HG02981 (cell line): ENCODE data around the gene BTBD2.

Source experiments
- ATAC-seq: cut with Tn5 transposase; IDR thresholded peaks from one replicate; pipeline ENCODE4 v1.9.1; 2021; ENCODE audit warnings: mild to moderate bottlenecking, moderate library complexity; ENCODE audit not compliant: unreplicated experiment

BTBD2 gene

GRCh38 chr19:2050991-2051772 lies 35.7 kb upstream of the BTBD2 start, which contains the start of gene MKNK2:
Gene MKNK2, minus strand, starts transcription at chr19:2051244. Its CDS starts 393 bp downstream, at chr19:2050851.
- peak; percentile 49 for ATAC-seq

DNA sequence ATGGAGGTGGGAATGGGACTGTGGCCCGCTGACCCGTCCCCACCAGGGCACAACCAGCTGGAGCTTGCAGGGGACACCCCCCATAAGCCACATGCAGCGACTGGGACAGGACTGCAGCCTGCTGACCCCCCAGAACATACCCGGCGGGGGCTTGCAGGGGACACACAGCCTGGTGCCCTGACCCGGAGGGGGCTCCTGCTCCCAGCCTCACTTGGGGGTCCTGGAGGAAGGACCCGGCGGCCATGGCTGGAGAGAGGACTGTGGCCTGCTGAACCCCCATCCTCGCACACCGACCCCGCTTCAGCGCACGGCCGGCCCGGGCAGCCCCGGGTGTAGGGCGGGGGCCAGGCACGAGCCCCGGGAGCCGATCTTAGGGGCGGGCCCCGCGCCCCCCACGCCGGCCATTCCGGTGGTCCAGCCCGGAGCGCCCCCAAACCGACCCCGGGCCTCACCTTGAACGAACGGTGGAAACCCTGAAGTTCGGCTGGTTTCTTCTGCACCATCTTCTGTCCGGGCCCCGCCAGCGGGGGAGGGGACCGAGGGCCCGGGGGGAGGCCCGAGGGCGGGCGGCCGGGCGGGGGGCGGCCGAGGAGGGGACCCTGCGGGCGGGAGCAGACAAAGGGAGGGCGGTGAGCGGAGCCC lies 35.0 kb upstream of the BTBD2 start:
- ATAC-seq = peak; percentile 0

DNA sequence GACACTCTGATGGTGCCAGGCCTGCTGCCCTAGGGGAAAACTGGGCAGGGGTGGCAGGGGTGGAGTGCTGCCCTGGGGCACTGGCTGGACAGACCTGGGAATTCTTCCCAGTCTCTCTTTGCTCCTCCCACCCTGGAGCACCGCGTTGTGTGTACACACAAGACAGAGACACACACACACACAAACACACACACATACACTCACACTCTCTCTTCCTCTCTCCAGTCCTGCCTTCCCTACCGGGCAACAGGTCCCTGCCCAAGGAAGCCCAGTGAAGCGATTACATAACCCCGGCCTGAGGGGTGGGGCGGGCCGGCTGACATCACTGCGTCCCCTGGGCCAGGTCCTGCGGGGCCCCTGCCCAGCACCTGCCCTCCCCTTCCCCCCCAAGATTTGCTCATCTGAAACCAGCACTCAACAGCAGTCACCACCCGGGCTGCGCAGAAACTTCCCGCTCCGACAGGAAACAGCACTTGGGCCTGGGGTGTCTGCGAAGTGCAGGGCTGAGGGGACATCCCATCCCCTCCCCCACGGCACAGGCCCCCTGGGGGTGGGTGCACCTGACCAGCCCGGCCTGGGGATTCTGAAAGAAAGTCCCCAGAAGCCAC lies 34.3 kb upstream of the BTBD2 start:
- ATAC-seq = no peak

DNA sequence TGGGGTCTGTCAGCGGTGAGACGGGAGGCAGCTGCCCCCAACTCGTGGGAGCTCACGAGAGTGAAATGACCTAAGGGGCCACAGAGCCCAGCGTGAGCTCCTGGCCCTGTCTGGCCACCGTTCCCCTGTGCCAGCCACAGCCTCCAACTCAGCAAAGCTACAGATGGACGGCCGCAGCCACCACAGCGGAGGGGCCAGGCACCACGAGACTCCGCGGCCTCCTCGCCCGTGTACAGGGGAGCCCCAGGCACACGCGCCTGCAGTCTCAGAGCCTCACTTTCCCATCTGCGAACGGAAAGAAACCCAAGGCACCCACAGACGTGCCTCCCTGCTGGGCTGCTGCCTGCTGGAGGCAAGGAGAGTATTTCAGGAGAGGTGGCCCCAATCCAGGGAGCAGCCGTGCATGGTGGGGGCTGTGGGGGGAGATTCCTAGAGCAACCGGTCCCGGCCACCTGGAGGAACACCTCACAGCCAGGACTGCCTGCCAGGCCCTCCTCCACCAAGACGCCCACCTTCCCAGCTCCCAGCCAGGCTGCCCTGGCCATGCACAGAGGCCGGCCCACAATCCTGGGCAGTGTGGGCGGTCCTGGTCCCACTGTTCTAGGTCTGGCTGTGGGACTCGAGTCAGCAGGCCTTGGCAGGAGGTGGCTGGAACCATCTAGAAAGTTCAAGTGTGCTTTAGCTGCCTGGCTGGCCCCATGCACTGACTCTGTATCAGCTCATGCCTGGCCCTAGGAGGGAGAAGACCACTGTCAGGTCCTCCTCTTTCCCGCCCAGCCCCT lies 33.6 kb upstream of the BTBD2 start:
- ATAC-seq = no peak

GRCh38 chr19:2048104-2048958 lies 32.8 kb upstream of the BTBD2 start:
- no peak for ATAC-seq

GRCh38 chr19:2047449-2048103 lies 32.1 kb upstream of the BTBD2 start:
- ATAC-seq = no peak

GRCh38 chr19:2047076-2047448 lies 31.5 kb upstream of the BTBD2 start:
- ATAC-seq = no peak

DNA sequence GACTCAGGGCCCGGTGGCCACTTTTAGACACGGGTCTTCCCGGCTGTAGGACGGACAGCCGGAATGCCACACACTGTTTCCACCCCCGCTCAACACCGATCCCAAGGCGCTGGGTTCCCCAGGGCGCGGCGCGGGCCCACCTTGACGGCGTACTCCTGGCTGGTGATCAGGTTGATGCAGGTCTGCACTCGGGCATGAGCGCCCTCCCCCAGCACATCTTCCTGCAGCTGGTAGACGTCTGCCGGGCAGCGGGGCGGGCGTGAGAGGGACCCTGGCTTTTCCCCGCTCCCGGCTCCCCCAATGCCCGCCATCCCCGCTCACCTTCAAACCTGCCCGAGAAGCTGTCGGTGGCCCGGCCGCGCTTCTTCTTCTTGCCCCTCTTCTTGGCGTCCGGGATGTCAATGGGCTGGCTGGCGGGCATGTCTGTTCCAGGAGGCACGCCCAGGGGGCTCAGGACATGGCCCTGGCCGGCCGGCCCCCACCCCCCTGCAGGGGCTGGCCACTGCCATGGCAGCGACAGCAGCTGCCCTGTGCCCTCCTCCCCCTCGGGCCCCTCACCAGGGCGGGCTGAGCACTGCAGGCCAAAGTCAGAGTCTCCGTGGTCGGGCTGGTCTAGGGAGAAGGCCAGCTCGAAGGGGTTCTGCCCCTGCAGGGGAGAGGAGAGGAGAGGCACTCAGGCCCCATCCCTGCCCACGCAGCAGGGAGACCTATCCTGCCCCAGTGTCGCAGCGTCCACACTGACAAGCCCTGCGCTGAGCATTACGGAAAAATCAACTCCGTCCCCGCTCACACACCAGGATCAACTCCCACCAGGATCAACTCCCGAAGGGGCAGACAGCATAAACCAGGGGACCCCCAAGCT lies 30.8 kb upstream of the BTBD2 start:
- ATAC-seq = no peak

- no peak for ATAC-seq
Observed at GRCh38 chr19:2045501-2046045, 30.1 kb upstream of the BTBD2 start.

GRCh38 chr19:2044709-2045500 lies 29.4 kb upstream of the BTBD2 start:
- no peak for ATAC-seq

- ATAC-seq = no peak
Observed at GRCh38 chr19:2043961-2044708, 28.6 kb upstream of the BTBD2 start.

DNA sequence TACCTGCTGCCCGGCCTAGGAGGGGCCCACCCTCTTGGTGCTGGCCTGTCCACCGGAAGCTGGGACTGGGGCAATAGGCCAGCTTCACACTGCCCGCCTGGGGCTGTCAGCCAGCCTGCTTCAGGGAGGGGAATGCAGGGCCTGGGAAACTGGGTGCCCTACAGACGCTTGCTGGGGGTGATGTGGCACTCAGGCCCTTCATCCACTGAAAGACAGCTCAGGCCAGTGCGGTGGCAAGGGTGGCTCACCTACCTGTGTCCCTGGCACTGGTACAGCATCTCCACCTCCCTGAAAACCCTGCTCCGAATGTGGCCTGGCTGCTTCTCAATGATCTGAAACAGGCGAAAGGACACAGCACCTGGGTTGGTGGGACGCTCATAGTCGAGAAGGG lies 27.7 kb upstream of the BTBD2 start:
- no peak for ATAC-seq

GRCh38 chr19:2042485-2043250 lies 27.2 kb upstream of the BTBD2 start:
- ATAC-seq = peak; percentile 4

GRCh38 chr19:2041683-2042484 lies 26.4 kb upstream of the BTBD2 start:
- peak; percentile 63 for ATAC-seq

DNA sequence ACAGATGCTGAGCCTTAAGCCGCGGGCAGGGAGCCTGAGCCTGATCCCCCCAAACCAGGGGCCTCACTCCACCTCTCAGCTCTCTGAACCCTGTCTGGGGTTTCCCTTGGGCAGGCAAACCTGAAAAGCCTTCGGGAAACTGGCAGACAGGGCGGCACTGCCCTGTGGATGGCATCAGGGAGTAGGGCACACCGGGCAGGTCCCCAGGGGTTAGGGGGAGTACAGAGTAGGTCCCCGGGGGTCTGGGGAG lies 25.8 kb upstream of the BTBD2 start:
- ATAC-seq = no peak
